Thyroid gland (tissue), 4 donors: ENCODE results near the gene UBE2Z.

Experiments
- CTCF ChIP-seq, 6 experiments: fragments of 200-600 bp in 3 of 6; fragments of 450-650 bp in 3 of 6; sonication (generic) in 3 of 6; IDR thresholded peaks; one replicate each; pipeline ENCODE4 v1.5.1; 2016 to 2019; ENCODE audit warnings: antibody characterized with exemption in 6 of 6, mild to moderate bottlenecking in 2 of 6, inconsistent platforms in 1 of 6, moderate library complexity in 1 of 6
- POLR2A ChIP-seq, 2 donors: fragments of 450-650 bp; IDR thresholded peaks; one replicate each; pipeline ENCODE4 v1.6.1; 2017; ENCODE audit warnings: antibody characterized with exemption in 2 of 2, mild to moderate bottlenecking in 2 of 2, moderate library complexity in 1 of 2

DNA sequence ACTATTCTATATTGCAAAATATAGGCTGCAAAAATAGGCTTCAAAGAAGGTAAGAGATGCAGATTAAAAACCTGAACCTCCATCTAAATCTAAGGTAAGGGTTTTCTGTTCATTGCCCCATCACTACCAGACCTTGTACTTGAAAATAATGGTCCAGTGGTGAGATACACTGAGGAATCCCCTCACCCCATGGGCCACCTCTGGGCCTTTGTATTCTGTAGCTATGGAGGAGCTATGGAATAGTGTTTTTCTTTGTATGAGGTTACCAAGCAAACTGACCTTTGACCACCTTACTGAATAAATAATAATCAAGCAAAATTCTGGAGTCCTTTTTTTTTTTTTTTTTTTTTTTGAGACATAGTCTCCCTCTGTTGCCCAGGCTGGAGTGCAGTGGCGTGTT, 4.8 kb upstream of the UBE2Z start:
- no peak for TF ChIP-seq CTCF (IDR thresholded peaks at IDR 0.05)
- TF ChIP-seq POLR2A (IDR thresholded peaks at IDR 0.05): no peak
